AG10803 (cell line): ENCODE measurements around the gene S1PR3.

Experiments used
- DNase-seq: peaks from one replicate; pipeline ENCODE4 v3.0.0; 2010; ENCODE audit warnings: low read depth
- H3K4me3 ChIP-seq: 2 replicates; pipeline ENCODE4 v1.5.1; 2011; ENCODE audit warnings: mild to moderate bottlenecking, low read length, control low read depth
- CTCF ChIP-seq: conservative IDR thresholded peaks from 2 replicates; pipeline ENCODE4 v1.5.1; 2011; ENCODE audit warnings: mild to moderate bottlenecking, low read length, control low read depth, inconsistent platforms

Gene S1PR3

GRCh38 chr9:88959727-88960469 lies 31.4 kb upstream of the S1PR3 start:
- no peak for DNase-seq
- H3K4me3 ChIP-seq: no peak overlapping the region
- TF ChIP-seq CTCF: no peak

- TF ChIP-seq CTCF: no peak
- no peak overlapping the region for H3K4me3 ChIP-seq
- no peak for DNase-seq
Measured at GRCh38 chr9:88960632-88961031, 30.6 kb upstream of the S1PR3 start.

DNA sequence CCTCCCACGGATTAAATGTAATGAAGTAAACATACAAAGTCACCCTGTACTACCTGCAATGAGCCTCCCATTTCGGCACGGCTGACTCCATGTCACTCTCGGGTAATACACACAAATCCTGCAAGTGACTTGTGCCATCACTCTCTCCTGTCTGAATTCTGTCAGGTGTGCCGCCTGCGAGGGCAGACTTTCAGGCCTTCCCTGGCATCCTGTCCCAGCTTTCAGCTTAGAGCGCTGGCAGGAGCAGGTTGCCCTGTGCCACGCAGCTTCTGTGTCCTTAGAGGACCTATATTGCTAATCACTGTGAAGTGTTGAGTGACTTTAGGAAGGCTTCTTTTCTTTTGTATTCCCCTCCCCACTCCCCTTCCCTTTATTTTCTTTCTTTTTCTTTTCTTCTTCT lies 25.8 kb upstream of the S1PR3 start:
- H3K4me3 ChIP-seq: no peak overlapping the region
- DNase-seq: no peak
- TF ChIP-seq CTCF: no peak

GRCh38 chr9:88966894-88967676 lies 24.2 kb upstream of the S1PR3 start:
- no peak for TF ChIP-seq CTCF
- H3K4me3 ChIP-seq: no peak overlapping the region
- DNase-seq: no peak

- no peak for TF ChIP-seq CTCF
- no peak overlapping the region for H3K4me3 ChIP-seq
- no peak for DNase-seq
Measured at GRCh38 chr9:88968799-88969198, 22.5 kb upstream of the S1PR3 start.

- no peak for DNase-seq
- H3K4me3 ChIP-seq: no peak overlapping the region
- TF ChIP-seq CTCF: no peak
Measured at GRCh38 chr9:88969646-88970373, 21.5 kb upstream of the S1PR3 start.
